Measurements from ENCODE around the gene MPV17L2.

MPV17L2 gene

DNA sequence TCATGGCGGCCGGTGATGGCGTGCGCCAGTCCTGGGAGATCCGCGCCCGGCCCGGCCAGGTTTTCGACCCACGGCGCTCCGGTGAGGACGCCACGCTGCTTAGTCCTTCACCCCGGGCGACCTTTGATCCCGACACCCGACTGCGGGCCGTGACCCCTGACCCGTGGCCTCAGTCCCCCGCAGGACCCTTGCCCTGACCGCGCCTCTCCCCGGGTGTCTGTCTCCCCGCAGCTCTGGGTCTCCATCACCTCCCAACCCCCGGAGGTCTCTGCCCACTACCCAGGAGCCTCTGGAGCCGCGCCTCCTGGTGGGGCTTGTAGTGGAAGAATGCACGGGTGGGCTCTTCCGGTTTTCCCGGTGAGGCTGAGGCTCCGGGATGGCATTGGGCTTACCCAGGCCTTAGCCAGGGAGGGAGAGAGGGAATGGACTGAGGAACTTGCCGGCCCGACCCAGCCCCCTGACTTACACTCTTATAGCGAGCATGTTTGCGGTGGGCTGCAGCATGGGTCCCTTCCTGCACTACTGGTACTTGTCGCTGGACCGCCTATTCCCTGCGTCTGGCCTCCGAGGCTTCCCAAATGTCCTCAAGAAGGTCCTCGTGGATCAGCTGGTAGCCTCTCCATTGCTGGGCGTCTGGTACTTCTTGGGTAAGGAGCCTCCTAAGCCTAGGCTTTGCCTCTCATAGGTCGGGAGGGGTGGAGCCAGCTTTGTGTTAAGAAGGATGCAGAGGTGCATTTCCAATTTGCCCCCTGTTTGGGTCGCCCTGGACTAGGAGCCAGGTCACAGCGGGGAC is 566 bp downstream of the MPV17L2 start:
- TF ChIP-seq, protein P1, sequence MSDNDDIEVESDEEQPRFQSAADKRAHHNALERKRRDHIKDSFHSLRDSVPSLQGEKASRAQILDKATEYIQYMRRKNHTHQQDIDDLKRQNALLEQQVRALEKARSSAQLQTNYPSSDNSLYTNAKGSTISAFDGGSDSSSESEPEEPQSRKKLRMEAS (IDR thresholded peaks at IDR 0.05; ENCODE audit: low read depth, low read length): no peak
- TF ChIP-seq POLR2A (IDR thresholded peaks at IDR 0.05; ENCODE audit: extremely low read depth, insufficient read length): no peak
- TF ChIP-seq, protein P2, sequence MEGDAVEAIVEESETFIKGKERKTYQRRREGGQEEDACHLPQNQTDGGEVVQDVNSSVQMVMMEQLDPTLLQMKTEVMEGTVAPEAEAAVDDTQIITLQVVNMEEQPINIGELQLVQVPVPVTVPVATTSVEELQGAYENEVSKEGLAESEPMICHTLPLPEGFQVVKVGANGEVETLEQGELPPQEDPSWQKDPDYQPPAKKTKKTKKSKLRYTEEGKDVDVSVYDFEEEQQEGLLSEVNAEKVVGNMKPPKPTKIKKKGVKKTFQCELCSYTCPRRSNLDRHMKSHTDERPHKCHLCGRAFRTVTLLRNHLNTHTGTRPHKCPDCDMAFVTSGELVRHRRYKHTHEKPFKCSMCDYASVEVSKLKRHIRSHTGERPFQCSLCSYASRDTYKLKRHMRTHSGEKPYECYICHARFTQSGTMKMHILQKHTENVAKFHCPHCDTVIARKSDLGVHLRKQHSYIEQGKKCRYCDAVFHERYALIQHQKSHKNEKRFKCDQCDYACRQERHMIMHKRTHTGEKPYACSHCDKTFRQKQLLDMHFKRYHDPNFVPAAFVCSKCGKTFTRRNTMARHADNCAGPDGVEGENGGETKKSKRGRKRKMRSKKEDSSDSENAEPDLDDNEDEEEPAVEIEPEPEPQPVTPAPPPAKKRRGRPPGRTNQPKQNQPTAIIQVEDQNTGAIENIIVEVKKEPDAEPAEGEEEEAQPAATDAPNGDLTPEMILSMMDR (IDR thresholded peaks at IDR 0.05; ENCODE audit: low read depth, low read length): no peak
- no peak for TF ChIP-seq MYC (IDR thresholded peaks at IDR 0.05; ENCODE audit: low read depth, low read length)
- peak overlapping the region; percentile 69 for H3K4me3 ChIP-seq (ENCODE audit: low read depth, low read length)
- peak; percentile 27 for DNase-seq (ENCODE audit: low read depth)

DNA sequence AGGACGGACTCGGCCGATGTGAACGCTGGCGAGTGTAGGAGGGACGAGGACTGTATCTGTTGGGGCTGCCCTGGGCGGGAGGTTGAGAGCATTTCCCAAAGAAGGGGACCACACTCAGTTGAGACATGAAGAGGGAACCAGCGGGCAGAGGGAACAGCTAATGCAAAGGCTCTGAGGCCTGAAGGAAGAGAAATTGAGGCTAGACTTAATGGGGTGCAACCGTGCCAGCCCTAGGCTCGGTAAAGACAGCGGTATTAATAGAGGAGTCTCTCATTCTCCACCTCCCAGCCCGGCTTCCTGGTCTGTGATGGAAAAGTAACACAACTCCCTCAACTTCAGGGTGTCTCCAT is 1.1 kb downstream of the MPV17L2 start:
- H3K4me3 ChIP-seq (ENCODE audit: low read depth, low read length): peak overlapping the region; percentile 69
- DNase-seq (ENCODE audit: low read depth): no peak
- TF ChIP-seq MYC (IDR thresholded peaks at IDR 0.05; ENCODE audit: low read depth, low read length) (no peak), POLR2A (IDR thresholded peaks at IDR 0.05; ENCODE audit: extremely low read depth, insufficient read length) (no peak)
- TF ChIP-seq, protein P2 (IDR thresholded peaks at IDR 0.05; ENCODE audit: low read depth, low read length): no peak
- TF ChIP-seq, protein P1 (IDR thresholded peaks at IDR 0.05; ENCODE audit: low read depth, low read length): no peak

DNA sequence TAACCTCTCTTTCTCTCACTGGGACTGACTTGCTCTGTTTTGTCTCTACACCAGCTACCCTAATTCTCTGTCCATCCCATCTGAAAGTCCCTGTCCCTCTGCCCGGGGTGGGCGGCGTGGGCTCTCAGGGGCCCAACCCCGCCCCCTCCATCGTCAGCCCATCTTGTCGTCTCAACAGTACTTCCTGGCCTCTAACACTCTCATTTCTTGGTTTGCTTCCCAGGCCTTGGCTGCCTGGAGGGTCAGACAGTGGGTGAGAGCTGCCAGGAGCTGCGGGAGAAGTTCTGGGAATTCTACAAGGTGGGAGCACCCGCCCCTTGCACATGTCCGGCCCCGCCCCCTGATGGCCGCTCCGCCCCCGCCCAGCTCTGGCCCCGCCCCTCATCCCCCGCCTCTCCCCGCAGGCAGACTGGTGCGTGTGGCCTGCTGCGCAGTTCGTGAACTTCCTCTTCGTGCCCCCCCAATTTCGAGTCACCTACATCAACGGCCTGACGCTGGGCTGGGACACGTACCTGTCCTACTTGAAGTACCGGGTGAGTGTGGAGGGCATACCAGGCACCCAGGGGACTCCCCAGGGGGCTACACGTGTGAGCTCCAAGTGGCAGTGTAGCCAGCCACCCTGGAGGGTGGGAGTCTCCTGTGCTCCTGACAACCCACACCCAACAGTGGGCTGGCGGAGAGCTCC is 1.7 kb downstream of the MPV17L2 start:
- TF ChIP-seq, protein P2 (IDR thresholded peaks at IDR 0.05; ENCODE audit: low read depth, low read length): no peak
- TF ChIP-seq, protein P1 (IDR thresholded peaks at IDR 0.05; ENCODE audit: low read depth, low read length): no peak
- TF ChIP-seq POLR2A (IDR thresholded peaks at IDR 0.05; ENCODE audit: extremely low read depth, insufficient read length): no peak
- TF ChIP-seq MYC (IDR thresholded peaks at IDR 0.05; ENCODE audit: low read depth, low read length): no peak
- DNase-seq (ENCODE audit: low read depth): no peak
- no peak overlapping the region for H3K4me3 ChIP-seq (ENCODE audit: low read depth, low read length)

DNA sequence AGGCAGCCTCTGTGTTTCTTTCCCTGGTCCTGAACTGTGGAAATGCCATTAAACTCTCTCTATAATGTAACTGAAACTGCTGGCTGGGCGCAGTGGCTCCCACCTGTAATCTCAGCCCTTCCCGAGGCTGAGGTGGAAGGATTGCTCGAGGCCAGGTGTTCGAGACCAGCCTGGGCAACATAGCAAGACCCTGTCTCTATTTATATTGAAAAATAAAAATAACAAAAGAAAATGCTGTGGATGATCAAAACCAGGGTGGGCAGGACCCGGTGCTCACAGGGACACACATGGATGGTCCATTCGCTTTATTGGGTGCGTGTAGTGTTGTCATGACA is 3.5 kb downstream of the MPV17L2 start:
- TF ChIP-seq, protein P1 (IDR thresholded peaks at IDR 0.05; ENCODE audit: low read depth, low read length): no peak
- TF ChIP-seq, protein P2 (IDR thresholded peaks at IDR 0.05; ENCODE audit: low read depth, low read length): no peak
- TF ChIP-seq MYC (IDR thresholded peaks at IDR 0.05; ENCODE audit: low read depth, low read length) (no peak), POLR2A (IDR thresholded peaks at IDR 0.05; ENCODE audit: extremely low read depth, insufficient read length) (no peak)
- H3K4me3 ChIP-seq (ENCODE audit: low read depth, low read length): no peak overlapping the region
- no peak for DNase-seq (ENCODE audit: low read depth)

DNA sequence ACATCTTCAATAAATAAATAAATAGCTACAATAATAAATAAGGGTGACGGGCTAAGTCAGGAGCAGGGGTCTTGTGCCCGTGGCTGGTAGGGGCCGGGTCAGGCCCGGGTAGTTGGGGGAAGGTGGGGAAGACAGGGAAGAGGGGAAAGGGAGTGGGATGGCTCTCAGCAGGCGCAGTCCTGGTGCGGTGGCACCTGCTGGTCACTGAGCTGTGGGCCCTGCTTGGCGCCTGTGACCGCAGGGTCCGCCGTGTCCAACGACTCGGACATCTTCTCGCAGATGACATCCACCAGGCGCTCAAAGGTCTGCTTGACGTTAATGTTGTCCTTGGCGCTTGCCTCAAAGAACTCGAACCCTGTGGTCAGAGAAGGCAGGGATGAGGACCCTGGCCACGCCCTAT is 4.3 kb downstream of the MPV17L2 start:
- TF ChIP-seq, protein P1 (IDR thresholded peaks at IDR 0.05; ENCODE audit: low read depth, low read length): no peak
- no peak for TF ChIP-seq POLR2A (IDR thresholded peaks at IDR 0.05; ENCODE audit: extremely low read depth, insufficient read length)
- no peak for TF ChIP-seq MYC (IDR thresholded peaks at IDR 0.05; ENCODE audit: low read depth, low read length)
- TF ChIP-seq, protein P2 (IDR thresholded peaks at IDR 0.05; ENCODE audit: low read depth, low read length): no peak
- H3K4me3 ChIP-seq (ENCODE audit: low read depth, low read length): no peak overlapping the region
- DNase-seq (ENCODE audit: low read depth): no peak

All from NB4 (cell line).